Measurements from ENCODE around the gene PPM1H. TPM values are rescaled to one million over a fixed set of nuclear protein-coding genes. Genes with fewer than 3 reads are reported as not detected.

The PPM1H gene
- total and polyA plus RNA-seq, 10 of the 15 experiments (the other 5 are each of a cell fraction or from before 2014, with no cell fraction given): 0.11 to 0.83 (median 0.49) TPM

GRCh38 chr12:62847709-62848108, 87.2 kb downstream of the PPM1H start:
- Histone ChIP-seq H3K4me2 (ENCODE audit: control insufficient read depth, insufficient read depth) (no peak overlapping the region), H3K27ac (ENCODE audit: control insufficient read depth, insufficient read depth) (no peak overlapping the region), H2AFZ (ENCODE audit: control insufficient read depth, low read depth, low read length) (no peak overlapping the region), H3K9me3 (replicated peaks; ENCODE audit: control insufficient read depth, insufficient read depth, low read length) (no peaks in the 10 kb centered on the region; the same call in 2 of the 3 replicates), H3K79me2 (ENCODE audit: control insufficient read depth, insufficient read depth, low read length) (no peaks in the 10 kb centered on the region), H3K36me3 (ENCODE audit: control insufficient read depth in 2 of 2, insufficient read depth in 2 of 2, low read length in 1 of 2) (no peaks in the 10 kb centered on the region), H3K27me3 (replicated peaks in 1 of 2; ENCODE audit: control insufficient read depth in 2 of 2, insufficient read depth in 2 of 2, low read length in 1 of 2) (no peaks in the 10 kb centered on the region), H3K4me1 (ENCODE audit: control insufficient read depth, insufficient read depth, low read length) (peaks cover under 1% of the 10 kb centered on the region; the same call in 1 of the 2 replicates), H3K4me3 (no peak overlapping the region), H4K20me1 (ENCODE audit: control insufficient read depth, insufficient read depth) (no peaks in the 10 kb centered on the region), H3K9ac (ENCODE audit: control insufficient read depth, insufficient read depth, low read length) (no peak overlapping the region)
- in situ Hi-C loops (cut with MboI) (no loop called here), intact Hi-C loops (cut with micrococcal nuclease; ENCODE audit: unreplicated experiment) (no loop called here)
- DNase-seq (ENCODE audit: low read depth, low spot score) (no peak), FAIRE-seq (no peak), ATAC-seq (no peak)
- BruUV-seq (replicated peaks): no TSS peak
- POLR2A ChIA-PET: no interaction called here
- RAD21 ChIA-PET (ENCODE audit: unreplicated experiment): no interaction called here
- WGBS (ENCODE audit: insufficient coverage, insufficient replicate concordance, low lambda C conversion rate, missing lambda C conversion rate): 90% methylated on average over 2 of the region's 2 CpGs
- CTCF ChIA-PET: interaction anchor here (0.7 to 1.5 kb wide), 3 partner anchors 13 to 370 kb away, joined by 3 to 4 read pairs (median 3); no protein-coding TSS in a partner anchor
- no peak for TF ChIP-seq SP1 (IDR thresholded peaks at IDR 0.05; ENCODE audit: low read depth, low read length)
- no peak for TF ChIP-seq BMI1 (IDR thresholded peaks at IDR 0.05; ENCODE audit: borderline replicate concordance)
- TF ChIP-seq ESRRA (IDR thresholded peaks at IDR 0.05; ENCODE audit: low read length): no peak
- TF ChIP-seq ASH2L (IDR thresholded peaks at IDR 0.05; ENCODE audit: borderline replicate concordance, low read depth): no peak
- no peak for TF ChIP-seq NR2C1 (IDR thresholded peaks at IDR 0.05)
- TF ChIP-seq HCFC1 (IDR thresholded peaks at IDR 0.05; ENCODE audit: low read length): no peak
- no peak for TF ChIP-seq NRF1 (conservative IDR thresholded peaks at IDR 0.05; ENCODE audit: low read depth, low read length)
- no peak for TF ChIP-seq EGR1 (IDR thresholded peaks at IDR 0.05; ENCODE audit: borderline replicate concordance in 1 of 2, low read depth in 2 of 2, low read length in 2 of 2)
- TF ChIP-seq PML (IDR thresholded peaks at IDR 0.05; ENCODE audit: low read length): no peak
- TF ChIP-seq MEF2B (IDR thresholded peaks at IDR 0.05; ENCODE audit: partially characterized antibody, poor library complexity, severe bottlenecking): no peak
- TF ChIP-seq ZBTB40 (IDR thresholded peaks at IDR 0.05; ENCODE audit: borderline replicate concordance): no peak
- no peak for TF ChIP-seq RCOR1 (conservative IDR thresholded peaks at IDR 0.05; ENCODE audit: low read depth, low read length)
- no peak for TF ChIP-seq ETV6 (conservative IDR thresholded peaks at IDR 0.05 in 1 of 2, IDR thresholded peaks at IDR 0.05 in 1 of 2; ENCODE audit: borderline replicate concordance in 1 of 2, low read depth in 1 of 2)
- SMC1A ChIA-PET (ENCODE audit: uncharacterized antibody, unreplicated experiment): interaction anchor here (0.9 to 1.3 kb wide), 2 partner anchors 13 to 32 kb away, joined by 4 read pairs; no protein-coding TSS in a partner anchor

All from GM12878 (cell line).